Breast epithelium (tissue), 3 donors: ENCODE measurements around the gene PHOX2B.

Experiments
- POLR2A ChIP-seq: fragments of 450-650 bp; IDR thresholded peaks from one replicate; pipeline ENCODE4 v1.6.1; 2016; ENCODE audit warnings: antibody characterized with exemption, mild to moderate bottlenecking, moderate library complexity
- POLR2AphosphoS5 ChIP-seq, 3 donors: sonication (generic); formaldehyde crosslinking; IDR thresholded peaks; one replicate each; pipeline ENCODE4 v1.6.1; 2017; ENCODE audit warnings: antibody characterized with exemption in 3 of 3
- TF ChIP-seq, protein P1 (sequence below), 3 donors: fragments of 450-650 bp; IDR thresholded peaks; one replicate each; pipeline ENCODE4 v1.5.1; 2016 to 2017; ENCODE audit warnings: antibody characterized with exemption in 3 of 3, mild to moderate bottlenecking in 3 of 3, moderate library complexity in 3 of 3

GRCh38 chr4:41748074-41748570 lies 403 bp downstream of the PHOX2B start:
- TF ChIP-seq, protein P1, sequence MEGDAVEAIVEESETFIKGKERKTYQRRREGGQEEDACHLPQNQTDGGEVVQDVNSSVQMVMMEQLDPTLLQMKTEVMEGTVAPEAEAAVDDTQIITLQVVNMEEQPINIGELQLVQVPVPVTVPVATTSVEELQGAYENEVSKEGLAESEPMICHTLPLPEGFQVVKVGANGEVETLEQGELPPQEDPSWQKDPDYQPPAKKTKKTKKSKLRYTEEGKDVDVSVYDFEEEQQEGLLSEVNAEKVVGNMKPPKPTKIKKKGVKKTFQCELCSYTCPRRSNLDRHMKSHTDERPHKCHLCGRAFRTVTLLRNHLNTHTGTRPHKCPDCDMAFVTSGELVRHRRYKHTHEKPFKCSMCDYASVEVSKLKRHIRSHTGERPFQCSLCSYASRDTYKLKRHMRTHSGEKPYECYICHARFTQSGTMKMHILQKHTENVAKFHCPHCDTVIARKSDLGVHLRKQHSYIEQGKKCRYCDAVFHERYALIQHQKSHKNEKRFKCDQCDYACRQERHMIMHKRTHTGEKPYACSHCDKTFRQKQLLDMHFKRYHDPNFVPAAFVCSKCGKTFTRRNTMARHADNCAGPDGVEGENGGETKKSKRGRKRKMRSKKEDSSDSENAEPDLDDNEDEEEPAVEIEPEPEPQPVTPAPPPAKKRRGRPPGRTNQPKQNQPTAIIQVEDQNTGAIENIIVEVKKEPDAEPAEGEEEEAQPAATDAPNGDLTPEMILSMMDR (IDR thresholded peaks at IDR 0.05), result no peak
- TF ChIP-seq POLR2A (no peak), POLR2AphosphoS5 (IDR thresholded peaks at IDR 0.05) (no peak)
